WTC11 (cell line): ENCODE data around the gene RBM28.

Experiments used
- MAX ChIP-seq: sonication (generic); formaldehyde crosslinking; IDR thresholded peaks from 2 replicates; pipeline ENCODE4 v1.8.0; 2022; ENCODE audit warnings: mild to moderate bottlenecking, missing genetic modification reagents
- TEAD1 ChIP-seq: sonication (generic); formaldehyde crosslinking; IDR thresholded peaks from 2 replicates; pipeline ENCODE4 v1.8.0; 2022; ENCODE audit warnings: mild to moderate bottlenecking, missing genetic modification reagents
- TP53 ChIP-seq: sonication (generic); formaldehyde crosslinking; IDR thresholded peaks from 2 replicates; pipeline ENCODE4 v1.8.1; 2023; ENCODE audit warnings: mild to moderate bottlenecking, missing genetic modification reagents
- TF ChIP-seq, protein P1 (sequence below): fragments of 200-600 bp; IDR thresholded peaks from 2 replicates; pipeline ENCODE4 v1.8.0; 2022; ENCODE audit warnings: antibody characterized with exemption

DNA sequence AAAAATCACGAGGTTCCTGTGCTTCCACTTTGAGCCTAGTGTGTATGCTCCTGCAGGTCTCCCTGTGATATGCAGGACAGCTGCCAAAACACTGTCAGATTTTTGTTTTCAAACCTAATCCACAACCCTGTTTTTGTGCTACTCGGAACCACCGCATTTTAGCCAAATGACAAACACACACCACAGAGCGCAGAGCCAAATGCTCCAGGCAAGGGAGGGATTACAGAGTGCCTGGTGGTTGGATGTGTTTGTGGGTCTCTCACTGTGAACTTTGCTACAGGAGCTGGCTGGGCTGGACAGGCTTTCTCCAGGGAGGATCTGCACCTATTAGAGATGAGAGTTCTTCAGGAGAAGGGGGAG, 5.7 kb upstream of the RBM28 start:
- TF ChIP-seq MAX (CRISPR knock-in tag), result no peak
- TF ChIP-seq TEAD1 (CRISPR knock-in tag), result no peak
- TF ChIP-seq, protein P1, sequence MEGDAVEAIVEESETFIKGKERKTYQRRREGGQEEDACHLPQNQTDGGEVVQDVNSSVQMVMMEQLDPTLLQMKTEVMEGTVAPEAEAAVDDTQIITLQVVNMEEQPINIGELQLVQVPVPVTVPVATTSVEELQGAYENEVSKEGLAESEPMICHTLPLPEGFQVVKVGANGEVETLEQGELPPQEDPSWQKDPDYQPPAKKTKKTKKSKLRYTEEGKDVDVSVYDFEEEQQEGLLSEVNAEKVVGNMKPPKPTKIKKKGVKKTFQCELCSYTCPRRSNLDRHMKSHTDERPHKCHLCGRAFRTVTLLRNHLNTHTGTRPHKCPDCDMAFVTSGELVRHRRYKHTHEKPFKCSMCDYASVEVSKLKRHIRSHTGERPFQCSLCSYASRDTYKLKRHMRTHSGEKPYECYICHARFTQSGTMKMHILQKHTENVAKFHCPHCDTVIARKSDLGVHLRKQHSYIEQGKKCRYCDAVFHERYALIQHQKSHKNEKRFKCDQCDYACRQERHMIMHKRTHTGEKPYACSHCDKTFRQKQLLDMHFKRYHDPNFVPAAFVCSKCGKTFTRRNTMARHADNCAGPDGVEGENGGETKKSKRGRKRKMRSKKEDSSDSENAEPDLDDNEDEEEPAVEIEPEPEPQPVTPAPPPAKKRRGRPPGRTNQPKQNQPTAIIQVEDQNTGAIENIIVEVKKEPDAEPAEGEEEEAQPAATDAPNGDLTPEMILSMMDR, result no peak
- TF ChIP-seq TP53 (CRISPR knock-in tag), result no peak
